ENCODE measurements around the gene PLPPR5. TPM values are rescaled to one million over a fixed set of nuclear protein-coding genes. Genes with fewer than 3 reads are reported as not detected.
A peak's percentile ranks its signal among the peaks of the same experiment; 100 is the strongest.

Gene PLPPR5
- total RNA-seq, 1 experiment from 2014 or later = not detected

GRCh38 chr1:98969798-98970490 lies 34.7 kb downstream of the PLPPR5 start:
- no peak for DNase-seq (ENCODE audit: low spot score)

- no peak for DNase-seq (ENCODE audit: low spot score)
Observed at GRCh38 chr1:98967122-98967521, 37.5 kb downstream of the PLPPR5 start.

GRCh38 chr1:98965394-98965793 lies 39.3 kb downstream of the PLPPR5 start:
- DNase-seq (ENCODE audit: low spot score) = no peak

- DNase-seq (ENCODE audit: low spot score) = no peak
Observed at GRCh38 chr1:98964198-98964597, 40.5 kb downstream of the PLPPR5 start.

- DNase-seq (ENCODE audit: low spot score) = no peak
Observed at GRCh38 chr1:98963064-98963758, 41.5 kb downstream of the PLPPR5 start.

- no peak for DNase-seq (ENCODE audit: low spot score)
Observed at GRCh38 chr1:98962156-98962555, 42.5 kb downstream of the PLPPR5 start.

GRCh38 chr1:98949621-98950020 lies 55.0 kb downstream of the PLPPR5 start:
- DNase-seq (ENCODE audit: low spot score) = no peak

- no peak for DNase-seq (ENCODE audit: low spot score)
Observed at GRCh38 chr1:98949166-98949565, 55.5 kb downstream of the PLPPR5 start.

GRCh38 chr1:98947071-98947470 lies 57.6 kb downstream of the PLPPR5 start:
- no peak for DNase-seq (ENCODE audit: low spot score)

GRCh38 chr1:98940722-98941079 lies 64.0 kb downstream of the PLPPR5 start:
- no peak for DNase-seq (ENCODE audit: low spot score)

GRCh38 chr1:98940069-98940721 lies 64.5 kb downstream of the PLPPR5 start:
- no peak for DNase-seq (ENCODE audit: low spot score)

- DNase-seq (ENCODE audit: low spot score) = no peak
Observed at GRCh38 chr1:98939471-98939870, 65.2 kb downstream of the PLPPR5 start.

GRCh38 chr1:98937347-98937746 lies 67.3 kb downstream of the PLPPR5 start:
- DNase-seq (ENCODE audit: low spot score) = no peak

- no peak for DNase-seq (ENCODE audit: low spot score)
Observed at GRCh38 chr1:98932184-98932583, 72.5 kb downstream of the PLPPR5 start.

GRCh38 chr1:98931128-98931835 lies 73.4 kb downstream of the PLPPR5 start:
- no peak for DNase-seq (ENCODE audit: low spot score)

- no peak for DNase-seq (ENCODE audit: low spot score)
Observed at GRCh38 chr1:98929437-98929836, 75.2 kb downstream of the PLPPR5 start.

GRCh38 chr1:98926597-98926996 lies 78.1 kb downstream of the PLPPR5 start:
- no peak for DNase-seq (ENCODE audit: low spot score)

- no peak for DNase-seq (ENCODE audit: low spot score)
Observed at GRCh38 chr1:98924977-98925376, 79.7 kb downstream of the PLPPR5 start.

GRCh38 chr1:98923667-98924066 lies 81.0 kb downstream of the PLPPR5 start:
- DNase-seq (ENCODE audit: low spot score) = no peak

- DNase-seq (ENCODE audit: low spot score) = no peak
Observed at GRCh38 chr1:98921817-98922216, 82.8 kb downstream of the PLPPR5 start.

- DNase-seq (ENCODE audit: low spot score) = peak; percentile 54
Observed at GRCh38 chr1:98920441-98921110, 84.1 kb downstream of the PLPPR5 start.

- DNase-seq (ENCODE audit: low spot score) = no peak
Observed at GRCh38 chr1:98919652-98920051, 85.0 kb downstream of the PLPPR5 start.
